WTC11 (cell line): Measurements from ENCODE around the gene MX2. TPM values are rescaled to one million over a fixed set of nuclear protein-coding genes. Genes with fewer than 3 reads are reported as not detected.
A peak's percentile ranks its signal among the peaks of the same experiment; 100 is the strongest.

Experiments used
- ATAC-seq: fragments of 200-7000 bp; cut with Tn5 transposase; 2 replicates; pipeline ENCODE4 v1.10.0; 2021; ENCODE audit warnings: mild to moderate bottlenecking, moderate library complexity
- CTCF ChIA-PET: fragments of 300-600 bp; sonication (Branson Sonifier 250); formaldehyde crosslinking; loops from one replicate; lab custom pipeline; 2021; ENCODE audit warnings: antibody characterized with exemption; lab: Charles Lee
- POLR2A ChIA-PET: fragments of 350-600 bp; sonication (Branson Sonifier 250); formaldehyde crosslinking; loops from one replicate; lab custom pipeline; 2021; ENCODE audit warnings: antibody characterized with exemption; lab: Charles Lee
- DNase-seq: peaks from one replicate; pipeline ENCODE4 v3.0.0; 2021; ENCODE audit warnings: low spot score
- H3K27ac Mint-ChIP-seq: 2 replicates; pipeline ENCODE4 v1.8.0; 2021; ENCODE audit warnings: mixed read lengths
- H3K27me3 Mint-ChIP-seq: 2 replicates; pipeline ENCODE4 v1.8.0; 2021; ENCODE audit warnings: low read depth, mild to moderate bottlenecking, moderate library complexity, mixed read lengths
- H3K36me3 Mint-ChIP-seq: 2 replicates; pipeline ENCODE4 v1.8.0; 2021; ENCODE audit warnings: mixed read lengths
- H3K4me1 Mint-ChIP-seq: 2 replicates; pipeline ENCODE4 v1.8.0; 2022; ENCODE audit warnings: mixed read lengths
- H3K4me3 Mint-ChIP-seq: 2 replicates; pipeline ENCODE4 v1.8.0; 2021; ENCODE audit warnings: mild to moderate bottlenecking, moderate library complexity, mixed read lengths
- H3K9me3 Mint-ChIP-seq: 2 replicates; pipeline ENCODE4 v1.8.0; 2021; ENCODE audit warnings: mixed read lengths
- AFF4 ChIP-seq: sonication (generic); formaldehyde crosslinking; IDR thresholded peaks from 2 replicates; pipeline ENCODE4 v1.8.1; 2023; ENCODE audit warnings: mild to moderate bottlenecking, missing genetic modification reagents, borderline replicate concordance
- E2F1 ChIP-seq: sonication (generic); formaldehyde crosslinking; IDR thresholded peaks from 2 replicates; pipeline ENCODE4 v1.8.0; 2022; ENCODE audit warnings: mild to moderate bottlenecking, missing genetic modification reagents
- E2F5 ChIP-seq: sonication (generic); formaldehyde crosslinking; IDR thresholded peaks from 2 replicates; pipeline ENCODE4 v1.8.1; 2022; ENCODE audit warnings: mild to moderate bottlenecking, moderate library complexity, missing genetic modification reagents
- ELF4 ChIP-seq: sonication (generic); formaldehyde crosslinking; IDR thresholded peaks from 2 replicates; pipeline ENCODE4 v1.8.1; 2022; ENCODE audit warnings: low read depth, mild to moderate bottlenecking, moderate library complexity, missing genetic modification reagents
- GTF2I ChIP-seq: fragments of 250-450 bp; sonication (Bioruptor Pico); conservative IDR thresholded peaks from 2 replicates; pipeline ENCODE4 v1.4.0; 2021; ENCODE audit warnings: mild to moderate bottlenecking
- JAZF1 ChIP-seq: fragments of 250-450 bp; sonication (Bioruptor Pico); IDR thresholded peaks from 2 replicates; pipeline ENCODE4 v1.9.0; 2021; ENCODE audit warnings: moderate library complexity, mild to moderate bottlenecking, inconsistent platforms
- MLX ChIP-seq: sonication (generic); formaldehyde crosslinking; IDR thresholded peaks from 2 replicates; pipeline ENCODE4 v1.8.1; 2023; ENCODE audit warnings: mild to moderate bottlenecking, missing genetic modification reagents, moderate library complexity
- NFYB ChIP-seq: sonication (generic); formaldehyde crosslinking; conservative IDR thresholded peaks from 2 replicates; pipeline ENCODE4 v1.8.0; 2022; ENCODE audit warnings: low read depth, missing genetic modification reagents
- NR1H2 ChIP-seq: sonication (generic); formaldehyde crosslinking; IDR thresholded peaks from 2 replicates; pipeline ENCODE4 v1.9.0; 2021; ENCODE audit warnings: mild to moderate bottlenecking, moderate library complexity, missing genetic modification reagents
- SP1 ChIP-seq: sonication (generic); formaldehyde crosslinking; conservative IDR thresholded peaks from 2 replicates; pipeline ENCODE4 v1.8.1; 2022; ENCODE audit warnings: missing genetic modification reagents
- TEAD4 ChIP-seq: sonication (generic); formaldehyde crosslinking; IDR thresholded peaks from 2 replicates; pipeline ENCODE4 v1.8.0; 2022; ENCODE audit warnings: mild to moderate bottlenecking, missing genetic modification reagents
- TP53 ChIP-seq: sonication (generic); formaldehyde crosslinking; IDR thresholded peaks from 2 replicates; pipeline ENCODE4 v1.8.1; 2023; ENCODE audit warnings: mild to moderate bottlenecking, missing genetic modification reagents
- ZNF263 ChIP-seq: sonication (generic); formaldehyde crosslinking; IDR thresholded peaks from 2 replicates; pipeline ENCODE4 v1.8.1; 2022; ENCODE audit warnings: low read depth, mild to moderate bottlenecking, moderate library complexity, missing genetic modification reagents
- ZNF317 ChIP-seq: sonication (generic); formaldehyde crosslinking; IDR thresholded peaks from 2 replicates; pipeline ENCODE4 v1.8.1; 2023; ENCODE audit warnings: low read depth, mild to moderate bottlenecking, moderate library complexity, missing genetic modification reagents, borderline replicate concordance
- ZNF423 ChIP-seq: fragments of 250-450 bp; sonication (Bioruptor Pico); IDR thresholded peaks from 2 replicates; pipeline ENCODE4 v2.1.2; 2022; ENCODE audit warnings: mild to moderate bottlenecking, moderate library complexity
- total RNA-seq: library from RNA; stranded (reverse); gene quantifications from 3 replicates; pipeline ENCODE4 v1.2.3, GENCODE V29; 2021

Gene MX2
- total RNA-seq, 1 experiment from 2014 or later, result 2.6 TPM

GRCh38 chr21:41374867-41375533 is 13.2 kb downstream of the MX2 start (continued):
- no peak for TF ChIP-seq ZNF263 (CRISPR knock-in tag)
- TF ChIP-seq JAZF1, result no peak
- no peak for TF ChIP-seq E2F5 (CRISPR knock-in tag)
- TF ChIP-seq NFYB (CRISPR knock-in tag), result no peak
- no peak for TF ChIP-seq AFF4
- TF ChIP-seq TEAD4 (CRISPR knock-in tag), result no peak
- no peak for TF ChIP-seq NR1H2 (CRISPR knock-in tag)
- no peak for TF ChIP-seq E2F1 (CRISPR knock-in tag)
- no peak for TF ChIP-seq ZNF317 (CRISPR knock-in tag)
- no peak for TF ChIP-seq ZNF423 (CRISPR knock-in tag)
- no peak for TF ChIP-seq GTF2I (CRISPR knock-in tag)

DNA sequence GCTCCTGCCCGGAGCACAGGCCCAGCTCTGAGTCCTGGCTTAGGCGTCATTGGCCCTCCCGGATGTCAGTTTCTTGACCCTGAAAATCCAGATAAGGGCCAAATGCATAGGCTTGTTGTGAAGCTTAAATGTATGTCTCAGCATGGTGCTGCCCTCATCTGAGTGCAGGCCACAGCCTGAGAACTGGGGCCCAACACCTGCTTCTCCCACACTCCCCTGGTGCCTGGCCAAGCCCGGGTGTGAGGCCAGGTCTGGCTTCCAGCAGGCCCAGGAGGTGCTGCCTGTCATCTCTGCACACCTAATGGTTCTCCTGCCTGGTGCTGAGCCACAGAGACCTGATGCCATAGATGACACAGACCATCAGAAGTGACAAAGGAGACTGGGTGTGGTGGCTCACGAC is 14.0 kb downstream of the MX2 start:
- H3K4me3 Mint-ChIP-seq, result no peak overlapping the region
- no peak overlapping the region for H3K27ac Mint-ChIP-seq
- peaks cover 7% of the 10 kb centered on the region for H3K4me1 Mint-ChIP-seq
- CTCF ChIA-PET, result interaction anchor here (0.7 to 0.9 kb wide), 2 partner anchors 93 to 207 kb away, joined by 3 read pairs; no protein-coding TSS in a partner anchor
- H3K9me3 Mint-ChIP-seq, result no peaks in the 10 kb centered on the region
- POLR2A ChIA-PET, result no interaction called here
- ATAC-seq (no peak), DNase-seq (no peak)
- no peaks in the 10 kb centered on the region for H3K27me3 Mint-ChIP-seq
- no peaks in the 10 kb centered on the region; the same call in 1 of the 2 replicates for H3K36me3 Mint-ChIP-seq
- TF ChIP-seq NFYB (CRISPR knock-in tag) (no peak), ELF4 (no peak), SP1 (CRISPR knock-in tag) (no peak)

GRCh38 chr21:41377715-41378114 is 15.9 kb downstream of the MX2 start:
- peaks cover 6% of the 10 kb centered on the region for H3K36me3 Mint-ChIP-seq
- TF ChIP-seq TP53 (CRISPR knock-in tag) (no peak), MLX (CRISPR knock-in tag) (no peak)
- CTCF ChIA-PET, result interaction anchor here (1.0 to 2.8 kb wide), 8 partner anchors 9 to 400 kb away, joined by 3 to 28 read pairs (median 4); no protein-coding TSS in a partner anchor
- H3K4me1 Mint-ChIP-seq, result peaks cover 7% of the 10 kb centered on the region
- 0 out of 2 replicates have a peak, but pooled peaks cover 2% of the 10 kb centered on the region for H3K27me3 Mint-ChIP-seq
- POLR2A ChIA-PET, result interaction anchor here (0.6 kb wide), 1 partner anchor 160 kb away, joined by 5 read pairs; no protein-coding TSS in a partner anchor
- H3K9me3 Mint-ChIP-seq, result peaks cover 14% of the 10 kb centered on the region
- DNase-seq, result no peak
- H3K27ac Mint-ChIP-seq, result no peak overlapping the region
- ATAC-seq, result peak; percentile 75; the same call in 1 of the 2 replicates
- no peak overlapping the region for H3K4me3 Mint-ChIP-seq
